Nephron (organoid): ENCODE measurements around the gene BHLHE23.

ENCODE experiments used
- H3K27ac Mint-ChIP-seq, 3 experiments: 2 replicates each; pipeline ENCODE4 v1.8.0; 2020; ENCODE audit warnings: mixed read lengths in 3 of 3, mild to moderate bottlenecking in 2 of 3, moderate library complexity in 1 of 3
- H3K27me3 Mint-ChIP-seq: 2 replicates; pipeline ENCODE4 v1.8.0; 2021; ENCODE audit warnings: low read depth, mild to moderate bottlenecking, moderate library complexity, mixed read lengths
- H3K36me3 Mint-ChIP-seq: 2 replicates; pipeline ENCODE4 v1.8.0; 2020; ENCODE audit warnings: low read depth, mixed read lengths
- H3K4me1 Mint-ChIP-seq: 2 replicates; pipeline ENCODE4 v1.8.0; 2020; ENCODE audit warnings: mixed read lengths
- H3K4me3 Mint-ChIP-seq, 3 experiments: 2 replicates each; pipeline ENCODE4 v1.8.0; 2020; ENCODE audit warnings: mild to moderate bottlenecking in 3 of 3, mixed read lengths in 3 of 3, moderate library complexity in 2 of 3
- H3K9me3 Mint-ChIP-seq: 2 replicates; pipeline ENCODE4 v1.8.0; 2020; ENCODE audit warnings: mixed read lengths
- CTCF ChIP-seq, 3 experiments: fragments of 200-600 bp; sonication (generic); IDR thresholded peaks; one replicate each; pipeline ENCODE4 v1.5.0; 2021; ENCODE audit warnings: antibody characterized with exemption in 3 of 3; ENCODE audit not compliant: unreplicated experiment in 3 of 3

Gene BHLHE23

GRCh38 chr20:63029358-63030121 lies 22.8 kb upstream of the BHLHE23 start:
- no peaks in the 10 kb centered on the region for H3K9me3 Mint-ChIP-seq
- peaks cover 90% of the 10 kb centered on the region for H3K27me3 Mint-ChIP-seq
- H3K27ac Mint-ChIP-seq: no peak overlapping the region
- peaks cover 7% of the 10 kb centered on the region for H3K4me1 Mint-ChIP-seq
- H3K36me3 Mint-ChIP-seq: no peaks in the 10 kb centered on the region
- H3K4me3 Mint-ChIP-seq: no peak overlapping the region
- no peak for TF ChIP-seq CTCF (IDR thresholded peaks at IDR 0.05; ENCODE audit: unreplicated experiment in 3 of 3)

GRCh38 chr20:63028461-63028921 lies 21.7 kb upstream of the BHLHE23 start:
- Mint-ChIP-seq H3K27ac (no peak overlapping the region), H3K36me3 (no peaks in the 10 kb centered on the region), H3K4me3 (no peak overlapping the region), H3K27me3 (peaks cover 87% of the 10 kb centered on the region), H3K9me3 (no peaks in the 10 kb centered on the region), H3K4me1 (peaks cover 7% of the 10 kb centered on the region)
- no peak for TF ChIP-seq CTCF (IDR thresholded peaks at IDR 0.05; ENCODE audit: unreplicated experiment in 3 of 3)

GRCh38 chr20:63027922-63028389 lies 21.2 kb upstream of the BHLHE23 start:
- H3K36me3 Mint-ChIP-seq: no peaks in the 10 kb centered on the region
- H3K27me3 Mint-ChIP-seq: peaks cover 87% of the 10 kb centered on the region
- H3K9me3 Mint-ChIP-seq: no peaks in the 10 kb centered on the region
- no peak overlapping the region for H3K27ac Mint-ChIP-seq
- H3K4me1 Mint-ChIP-seq: peaks cover 4% of the 10 kb centered on the region
- TF ChIP-seq CTCF (IDR thresholded peaks at IDR 0.05; ENCODE audit: unreplicated experiment in 3 of 3): no peak
- no peak overlapping the region for H3K4me3 Mint-ChIP-seq

GRCh38 chr20:63027221-63027921 lies 20.6 kb upstream of the BHLHE23 start:
- no peak for TF ChIP-seq CTCF (IDR thresholded peaks at IDR 0.05; ENCODE audit: unreplicated experiment in 3 of 3)
- Mint-ChIP-seq H3K4me3 (no peak overlapping the region), H3K4me1 (no peaks in the 10 kb centered on the region), H3K36me3 (no peaks in the 10 kb centered on the region), H3K27ac (no peak overlapping the region), H3K27me3 (peaks cover 82% of the 10 kb centered on the region), H3K9me3 (no peaks in the 10 kb centered on the region)

- H3K36me3 Mint-ChIP-seq: no peaks in the 10 kb centered on the region
- peaks cover 81% of the 10 kb centered on the region for H3K27me3 Mint-ChIP-seq
- no peak overlapping the region for H3K27ac Mint-ChIP-seq
- H3K4me3 Mint-ChIP-seq: no peak overlapping the region
- TF ChIP-seq CTCF (IDR thresholded peaks at IDR 0.05; ENCODE audit: unreplicated experiment in 3 of 3): no peak
- no peaks in the 10 kb centered on the region for H3K9me3 Mint-ChIP-seq
- H3K4me1 Mint-ChIP-seq: no peaks in the 10 kb centered on the region
Measured at GRCh38 chr20:63026582-63027165, 19.9 kb upstream of the BHLHE23 start.
